Heart right ventricle (tissue), 16 donors: ENCODE measurements around the gene ZNF423. TPM values are rescaled to one million over a fixed set of nuclear protein-coding genes. Genes with fewer than 3 reads are reported as not detected.

Experiments used
- ATAC-seq, 8 donors: fragments of 200-7000 bp; cut with Tn5 transposase; one replicate each; pipeline ENCODE4 v1.9.1; 2020; ENCODE audit warnings: mild to moderate bottlenecking in 8 of 8, moderate library complexity in 8 of 8, moderate number of reproducible peaks in 1 of 8
- DNase-seq, 2 donors: peaks; one replicate each; pipeline ENCODE4 v3.0.0-alpha.2; 2020
- H3K27ac ChIP-seq, 10 donors: fragments of 200-600 bp; sonication (generic) in 2 of 10; one replicate each; pipeline versions ENCODE4 v1.5.0 to v1.8.0; 2020 to 2022; ENCODE audit warnings: mild to moderate bottlenecking in 3 of 10
- H3K27me3 ChIP-seq, 7 donors: fragments of 200-600 bp; one replicate each; pipeline ENCODE4 v1.8.0; 2021 to 2022; ENCODE audit warnings: mild to moderate bottlenecking in 2 of 7
- H3K36me3 ChIP-seq, 9 donors: fragments of 200-600 bp; sonication (generic) in 1 of 9; one replicate each; pipeline versions ENCODE4 v1.5.0 to v1.8.0; 2020 to 2022; ENCODE audit warnings: mild to moderate bottlenecking in 2 of 9
- H3K4me1 ChIP-seq, 9 donors: fragments of 200-600 bp; sonication (generic) in 1 of 9; one replicate each; pipeline versions ENCODE4 v1.5.0 to v1.8.0; 2020 to 2022; ENCODE audit warnings: mild to moderate bottlenecking in 4 of 9
- H3K4me3 ChIP-seq, 10 donors: fragments of 200-600 bp; sonication (generic) in 2 of 10; one replicate each; pipeline versions ENCODE4 v1.5.0 to v1.8.0; 2020 to 2022; ENCODE audit warnings: mild to moderate bottlenecking in 7 of 10, moderate library complexity in 2 of 10
- H3K9me3 ChIP-seq, 11 donors: fragments of 200-600 bp in 10 of 11; sonication (generic) in 2 of 11; one replicate each; pipeline versions ENCODE4 v1.5.0 to v1.8.0; 2013 to 2022; ENCODE audit warnings: mild to moderate bottlenecking in 2 of 11, control low read depth in 1 of 11, moderate library complexity in 1 of 11
- WGBS, 2 donors: extraction: QIAGEN DNeasy Blood & Tissue Kit; methylation state at CpG; one replicate each; pipeline ENCODE4 v1.1.7; 2013; ENCODE audit warnings: inconsistent platforms in 1 of 2; 5-methylcytosine and 5-hydroxymethylcytosine counted together
- intact Hi-C, 10 donors: fragments of 100-400 bp; cut with DNase I; formaldehyde crosslinking; loops; one replicate each; pipeline versions ENCODE4 v1.11.1 to v1.14.2; 2022
- polyA plus RNA-seq, 2 donors: library from polyadenylated mRNA; stranded (reverse); fragments of 200-250 nt; gene quantifications; one replicate each; pipeline ENCODE4 v1.2.3, GENCODE V29; 2013
- total RNA-seq, 10 donors: library from RNA; stranded (reverse); fragmentation: NEBNext Ultra II Directional in 3 of 10; extraction: Animal tissue kit (Norgen Biotek cat#: 25700) in 3 of 10; gene quantifications; one replicate each; pipeline versions ENCODE4 v1.2.1 to v1.2.4, GENCODE V29; 2021 to 2023
- TF ChIP-seq, protein P1 (sequence below), 9 donors: fragments of 200-600 bp; sonication (generic) in 2 of 9; IDR thresholded peaks; one replicate each; pipeline versions ENCODE4 v1.5.0 to v1.8.0; 2021 to 2022; ENCODE audit warnings: antibody characterized with exemption in 9 of 9, mild to moderate bottlenecking in 5 of 9, moderate library complexity in 1 of 9
- donor health status: Arrhythmogenic right ventricular cardiomyopathy.
- donor health status: ischemic (EF 13 %, LVEDD 7.1; RV severe dilation, severe dysfunction).
- donor health status: healthy with polysubstance abuse.
- donor health status: DM: no; HTN: yes; CAD: no.
- donor health status: DM: no; HTN: no; CAD: no.
- donor health status: ischemic (EF 25% LVEDD 6.9; RV normal size, moderate dysfunction).
- donor health status: ischemic (EF 25% LVEDD 5.7; RV mildly dilated, moderate dysfunction).
- donor health status: healthy.
- donor health status: DM: yes; HTN: yes; CAD: no.
- donor health status: Ischemic cardiomyopathy.
- donor health status: ischemic (EF 35%, LVEDD 5.7; RV mildly dilated, moderate dysfunction).
- donor health status: nonischemic (EF 11% LVEDD 7.7; RV severe dilation, severe dysfunction).
- donor health status: DM: yes; HTN: yes; CAD: no.
- donor health status: PGD.
- donor health status: ischemic (EF 29% LVEDD 5.4; RV normal size, mild dysfunction).
- donor health status: nonischemic (EF 23%, LVEDD 6.1; RV moderate dilation, normal function).

The ZNF423 gene
- total and polyA plus RNA-seq, 12 donors, result 2.6 to 10.6 (median 7.0) TPM

DNA sequence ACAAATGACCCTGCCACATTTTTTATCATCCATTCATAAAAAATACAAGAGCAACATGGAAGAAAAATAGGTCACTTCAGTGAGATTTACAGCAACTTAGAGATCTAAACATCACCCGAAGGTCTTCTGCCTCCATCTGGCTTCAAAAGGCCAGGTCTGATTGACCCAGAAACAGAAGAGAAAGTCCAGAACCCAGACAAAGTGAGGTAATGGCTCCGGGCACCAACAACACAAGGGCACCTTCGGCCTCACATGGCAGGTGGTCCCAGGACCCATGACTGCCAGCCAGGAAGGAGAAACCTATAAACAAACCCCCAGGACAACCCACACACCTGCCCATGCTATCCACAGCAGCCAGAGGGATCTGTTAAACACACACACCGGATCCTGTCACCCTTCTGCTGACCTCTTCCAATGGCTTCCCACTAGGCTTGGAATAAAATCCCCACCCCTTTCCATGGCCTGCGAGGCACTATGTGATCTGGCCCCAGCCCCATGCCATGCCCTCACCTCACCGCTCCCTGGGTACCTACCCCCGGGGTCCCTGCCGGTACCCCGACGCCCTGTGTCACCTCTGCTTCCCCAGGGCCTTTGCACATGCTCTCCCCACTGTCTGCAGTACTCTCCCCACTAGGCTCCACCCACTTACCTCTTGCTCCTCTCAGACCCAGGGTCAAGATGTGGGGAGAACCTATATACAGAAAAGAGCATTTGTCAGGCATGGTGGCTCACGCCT is 149.1 kb downstream of the ZNF423 start:
- TF ChIP-seq, protein P1, sequence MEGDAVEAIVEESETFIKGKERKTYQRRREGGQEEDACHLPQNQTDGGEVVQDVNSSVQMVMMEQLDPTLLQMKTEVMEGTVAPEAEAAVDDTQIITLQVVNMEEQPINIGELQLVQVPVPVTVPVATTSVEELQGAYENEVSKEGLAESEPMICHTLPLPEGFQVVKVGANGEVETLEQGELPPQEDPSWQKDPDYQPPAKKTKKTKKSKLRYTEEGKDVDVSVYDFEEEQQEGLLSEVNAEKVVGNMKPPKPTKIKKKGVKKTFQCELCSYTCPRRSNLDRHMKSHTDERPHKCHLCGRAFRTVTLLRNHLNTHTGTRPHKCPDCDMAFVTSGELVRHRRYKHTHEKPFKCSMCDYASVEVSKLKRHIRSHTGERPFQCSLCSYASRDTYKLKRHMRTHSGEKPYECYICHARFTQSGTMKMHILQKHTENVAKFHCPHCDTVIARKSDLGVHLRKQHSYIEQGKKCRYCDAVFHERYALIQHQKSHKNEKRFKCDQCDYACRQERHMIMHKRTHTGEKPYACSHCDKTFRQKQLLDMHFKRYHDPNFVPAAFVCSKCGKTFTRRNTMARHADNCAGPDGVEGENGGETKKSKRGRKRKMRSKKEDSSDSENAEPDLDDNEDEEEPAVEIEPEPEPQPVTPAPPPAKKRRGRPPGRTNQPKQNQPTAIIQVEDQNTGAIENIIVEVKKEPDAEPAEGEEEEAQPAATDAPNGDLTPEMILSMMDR (IDR thresholded peaks at IDR 0.05), result no peak
- DNase-seq (no peak), ATAC-seq (no peak)
- Histone ChIP-seq H3K4me1 (peaks cover 0 to 17% (median 7%) of the 10 kb centered on the region in 9 donors), H3K4me3 (no peak overlapping the region), H3K27me3 (no peaks in the 10 kb centered on the region), H3K9me3 (peaks cover 0 to 4% (median 0%) of the 10 kb centered on the region in 11 donors), H3K36me3 (no peaks in the 10 kb centered on the region), H3K27ac (no peak overlapping the region)
- intact Hi-C loops, result no loop called here
- WGBS, 2 donors, result 96 to 97% methylated on average over 11 of the region's 11 CpGs

DNA sequence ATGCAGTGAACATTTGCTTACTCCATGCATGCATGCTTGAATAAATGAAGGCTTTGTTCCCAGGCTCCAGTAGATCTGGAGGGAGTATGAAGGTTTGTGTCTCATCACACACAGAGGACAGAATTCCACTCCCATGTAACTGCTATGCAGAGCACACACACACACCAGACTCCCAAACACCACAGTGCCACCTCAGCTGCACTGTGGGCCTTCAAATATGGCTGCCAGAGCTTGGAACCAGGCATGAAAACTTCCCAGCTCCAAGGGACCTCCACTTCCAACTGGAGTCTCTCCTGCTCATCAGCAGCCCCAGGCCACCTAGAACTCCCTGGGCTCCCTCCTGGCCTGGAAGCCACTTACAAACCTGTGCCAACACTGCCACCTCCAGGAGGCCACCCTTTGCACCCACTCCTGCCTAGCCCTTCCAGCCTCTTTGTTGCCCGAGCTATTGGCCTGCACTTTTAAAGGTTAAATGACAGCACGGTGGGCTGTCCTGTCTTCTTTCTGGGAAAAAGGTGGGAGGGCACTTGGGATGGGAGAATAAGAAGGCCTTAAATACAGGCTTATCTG is 151.2 kb downstream of the ZNF423 start:
- Histone ChIP-seq H3K4me1 (peaks cover 6 to 38% (median 26%) of the 10 kb centered on the region in 9 donors), H3K36me3 (no peaks in the 10 kb centered on the region), H3K4me3 (no peak overlapping the region), H3K9me3 (peaks cover 0 to 4% (median 0%) of the 10 kb centered on the region in 11 donors), H3K27me3 (peaks cover 0 to 7% (median 0%) of the 10 kb centered on the region in 7 donors), H3K27ac (no peak overlapping the region)
- DNase-seq (no peak), ATAC-seq (no peak)
- intact Hi-C loops, result loop anchor here in 2 of 10 donors (5.0 kb wide), 2 partner anchors 38 to 53 kb away; no protein-coding TSS in a partner anchor
- 97% methylated on average over 2 of the region's 2 CpGs for WGBS, 2 donors
- TF ChIP-seq, protein P1 (IDR thresholded peaks at IDR 0.05), result no peak

DNA sequence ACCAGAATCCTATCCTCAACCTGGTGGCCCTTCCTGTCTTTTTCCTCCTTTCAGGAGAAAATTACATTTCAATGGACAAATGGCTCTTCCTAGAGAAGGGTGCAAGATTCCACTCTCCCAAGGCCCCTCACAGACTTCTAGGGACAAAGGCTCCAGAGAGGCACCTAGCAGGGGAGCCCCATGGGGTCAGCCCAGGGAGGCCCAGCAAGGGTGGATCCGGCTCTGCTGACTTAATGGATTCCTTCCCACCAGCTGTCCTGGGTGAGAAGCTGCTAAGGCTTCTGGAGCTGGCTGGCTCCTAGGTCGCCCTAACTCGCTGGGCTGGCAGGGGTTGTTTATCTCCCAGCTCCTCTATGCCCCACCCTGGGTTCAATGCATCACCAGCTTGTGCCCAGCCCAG is 152.4 kb downstream of the ZNF423 start:
- intact Hi-C loops, result loop anchor here in 2 of 10 donors (5.0 kb wide), 2 partner anchors 39 to 54 kb away; no protein-coding TSS in a partner anchor
- DNase-seq (no peak), ATAC-seq (no peak)

More for the DNA sequence above, 152.4 kb downstream of the ZNF423 start:
- Histone ChIP-seq H3K27me3 (peaks cover 0 to 17% (median 0%) of the 10 kb centered on the region in 7 donors), H3K9me3 (peaks cover 0 to 4% (median 0%) of the 10 kb centered on the region in 11 donors), H3K4me3 (no peak overlapping the region), H3K4me1 (peaks cover 14 to 50% (median 38%) of the 10 kb centered on the region in 9 donors), H3K27ac (no peak overlapping the region), H3K36me3 (no peaks in the 10 kb centered on the region)
- TF ChIP-seq, protein P1 (IDR thresholded peaks at IDR 0.05), result no peak
- WGBS, 2 donors, result 95 to 97% methylated on average over 3 of the region's 3 CpGs
